Measurements from ENCODE around the gene ASB15.

DNA sequence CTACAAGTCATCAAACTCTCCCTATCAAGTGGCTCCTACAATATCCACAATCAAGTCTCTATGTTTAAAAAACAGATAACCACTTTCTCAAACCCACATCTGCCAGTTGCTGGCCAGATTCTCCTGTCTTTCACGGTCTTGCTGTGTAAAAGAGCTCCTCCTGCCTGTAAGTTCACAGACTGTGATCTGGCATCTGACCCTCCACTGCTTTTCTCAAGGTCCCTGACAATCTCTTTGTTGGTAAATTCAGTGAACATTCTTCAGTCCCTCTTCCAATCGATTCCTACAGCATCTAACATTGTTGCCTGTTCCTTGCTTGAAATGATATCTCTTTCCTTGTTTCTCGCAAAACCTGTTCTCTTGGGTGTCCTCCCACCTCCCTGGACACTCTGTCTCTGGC, 35.6 kb downstream of the ASB15 start:
- TF ChIP-seq CTCF (IDR thresholded peaks at IDR 0.05) = no peak
- no peak for TF ChIP-seq POLR2A (IDR thresholded peaks at IDR 0.05)
